Stimulated activated CD8-positive, alpha-beta memory T cell treated with anti-CD3 and anti-CD28 coated beads, Interleukin-2, amount 100 ng/mL, for 48 hours (primary cell): ENCODE results near the gene C11orf87.

Source experiments
- DNase-seq, 2 donors: peaks; one replicate each; pipeline ENCODE4 v3.0.0-alpha.2; 2020; ENCODE audit warnings: low read depth in 2 of 2

Gene C11orf87

GRCh38 chr11:109443052-109443451, 21.1 kb downstream of the C11orf87 start:
- DNase-seq: no peak

GRCh38 chr11:109454857-109455256, 32.9 kb downstream of the C11orf87 start:
- DNase-seq: no peak
